Liver (tissue), 3 donors: Measurements from ENCODE around the gene BANP.
"Not testable (repeated sequence)": the region's sequence is repeated elsewhere in the genome, so short reads cannot be mapped to it uniquely, and the experiment has no call there.

ENCODE experiments used
- CTCF ChIP-seq: fragments of 150-350 bp; IDR thresholded peaks from 2 replicates; pipeline ENCODE4 v1.5.1; 2017; ENCODE audit warnings: improper control_type of control experiment, low read depth, low read length; ENCODE audit not compliant: missing input control
- FOXA1 ChIP-seq: IDR thresholded peaks from 2 replicates; pipeline ENCODE4 v1.6.1; 2016; ENCODE audit warnings: antibody characterized with exemption
- GABPA ChIP-seq, 2 donors: IDR thresholded peaks in 1 of 2; conservative IDR thresholded peaks in 1 of 2; 2 replicates each; pipeline ENCODE4 v1.6.1; 2016; ENCODE audit warnings: antibody characterized with exemption in 2 of 2, mild to moderate bottlenecking in 1 of 2, moderate library complexity in 1 of 2
- donor health status: healthy.
- donor health status: healthy.

- not testable (repeated sequence) for TF ChIP-seq CTCF; FOXA1; GABPA (IDR thresholded peaks at IDR 0.05 in 1 of 2, conservative IDR thresholded peaks at IDR 0.05 in 1 of 2)
Measured at GRCh38 chr16:88096659-88097058, 145.4 kb downstream of the BANP start.
